Activated T-cell treated with anti-CD3 and anti-CD28 coated beads for 48 hours (primary cell): ENCODE measurements around the gene PPT1.

Experiments
- DNase-seq: peaks from one replicate; pipeline ENCODE4 v3.0.0-alpha.2; 2020; ENCODE audit warnings: low read depth

PPT1 gene

GRCh38 chr1:40092706-40093639 lies 4.1 kb downstream of the PPT1 start:
- no peak for DNase-seq

DNA sequence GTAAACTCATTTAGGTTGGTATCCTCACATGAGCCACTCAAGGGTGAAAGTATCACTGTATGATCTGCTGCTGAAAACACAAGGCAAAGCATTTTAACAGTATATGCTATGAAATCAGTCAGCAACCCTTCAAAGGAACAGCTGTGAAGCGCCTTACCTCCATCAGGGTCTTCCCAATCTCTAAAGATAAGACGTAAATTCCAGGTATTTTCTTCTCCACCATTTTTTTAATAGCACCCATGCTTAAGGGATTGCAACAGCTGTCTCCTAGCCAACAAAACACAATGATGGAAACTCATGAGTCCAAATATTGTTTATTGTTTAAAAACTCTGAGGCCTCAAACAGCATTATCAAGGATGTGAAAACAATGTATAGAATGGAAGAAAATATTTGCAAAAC lies 4.8 kb downstream of the PPT1 start:
- DNase-seq = no peak

- DNase-seq = no peak
Measured at GRCh38 chr1:40090652-40091355, 6.2 kb downstream of the PPT1 start.

GRCh38 chr1:40084750-40085149 lies 12.3 kb downstream of the PPT1 start:
- peak; percentile 33 for DNase-seq

DNA sequence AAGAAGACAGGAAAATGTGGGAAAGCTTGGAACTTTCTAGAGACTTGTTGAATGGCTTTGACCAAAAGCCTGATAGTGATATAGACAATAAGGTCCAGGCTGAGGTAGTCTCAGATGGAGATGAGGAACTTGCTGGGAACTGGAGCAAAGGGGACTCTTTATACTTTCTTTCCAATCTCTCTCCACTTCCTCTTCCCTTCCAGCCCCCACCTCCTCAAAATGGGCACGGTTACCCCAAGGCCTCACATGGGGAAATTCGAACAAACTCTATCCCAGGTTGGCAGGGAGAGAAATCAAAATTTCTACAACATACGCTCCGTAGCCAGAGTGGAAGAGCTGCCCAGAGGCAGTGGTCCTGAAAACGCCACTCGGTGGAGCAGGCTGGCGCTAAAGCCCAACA lies 15.2 kb downstream of the PPT1 start:
- no peak for DNase-seq

- no peak for DNase-seq
Measured at GRCh38 chr1:40079774-40080400, 17.2 kb downstream of the PPT1 start.

DNA sequence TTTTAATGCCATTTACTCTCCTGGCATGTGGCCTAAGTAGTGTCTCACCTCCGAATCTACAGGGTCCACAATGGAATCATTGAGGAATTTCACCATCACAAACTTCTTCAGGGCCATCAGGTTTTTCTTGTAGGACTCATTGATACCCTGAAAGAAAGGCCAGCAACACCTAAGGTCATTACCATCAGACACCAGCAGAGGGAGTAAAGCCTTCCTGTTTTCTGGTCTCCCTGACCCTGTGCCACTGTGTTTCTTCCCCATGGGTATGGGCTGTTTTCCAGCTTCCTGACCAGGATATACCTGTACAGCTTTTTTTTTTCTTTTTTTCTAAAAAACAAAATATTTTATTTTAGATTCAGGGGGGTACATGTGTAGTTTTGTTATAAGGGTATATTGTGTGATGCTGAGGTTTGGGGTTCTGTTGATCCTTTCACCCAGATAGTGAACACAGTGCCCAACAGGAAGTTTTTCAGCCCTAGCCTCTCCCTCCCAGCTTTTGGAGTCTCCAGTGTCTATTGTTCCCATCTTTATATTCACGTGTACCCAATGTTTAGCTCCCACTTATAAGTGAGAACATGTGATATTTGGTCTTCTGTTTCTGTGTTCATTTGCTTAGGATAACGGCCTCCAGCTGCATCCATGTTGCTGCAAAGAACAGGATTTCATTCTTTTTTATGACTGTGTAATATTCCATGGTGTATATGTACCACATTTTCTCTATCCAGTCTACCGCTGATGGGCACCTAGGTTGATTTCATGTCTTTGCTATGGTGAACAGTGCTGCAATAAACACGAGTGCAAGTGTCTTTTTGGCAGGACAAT lies 18.3 kb downstream of the PPT1 start:
- peak; percentile 20 for DNase-seq

- DNase-seq = no peak
Measured at GRCh38 chr1:40076895-40077312, 20.1 kb downstream of the PPT1 start.

DNA sequence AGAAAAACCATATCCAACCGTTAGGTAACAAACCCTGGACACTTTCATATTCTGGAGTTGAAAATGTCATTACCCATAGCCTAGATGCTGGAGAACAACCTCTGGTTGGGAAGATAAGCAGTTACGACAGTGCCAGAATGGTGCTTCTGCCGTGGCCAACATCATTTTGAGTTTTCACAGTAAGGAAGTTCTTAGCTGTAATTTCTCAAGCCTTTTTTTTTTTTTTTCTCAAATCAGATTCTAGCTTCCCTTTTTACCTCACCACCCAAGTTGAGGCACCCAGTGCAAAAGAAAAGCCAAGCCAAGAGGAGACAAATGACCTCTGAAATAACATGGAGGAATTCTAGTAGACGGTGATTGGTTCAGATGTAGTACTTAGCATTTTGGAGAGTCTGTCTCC lies 21.8 kb downstream of the PPT1 start:
- no peak for DNase-seq

DNA sequence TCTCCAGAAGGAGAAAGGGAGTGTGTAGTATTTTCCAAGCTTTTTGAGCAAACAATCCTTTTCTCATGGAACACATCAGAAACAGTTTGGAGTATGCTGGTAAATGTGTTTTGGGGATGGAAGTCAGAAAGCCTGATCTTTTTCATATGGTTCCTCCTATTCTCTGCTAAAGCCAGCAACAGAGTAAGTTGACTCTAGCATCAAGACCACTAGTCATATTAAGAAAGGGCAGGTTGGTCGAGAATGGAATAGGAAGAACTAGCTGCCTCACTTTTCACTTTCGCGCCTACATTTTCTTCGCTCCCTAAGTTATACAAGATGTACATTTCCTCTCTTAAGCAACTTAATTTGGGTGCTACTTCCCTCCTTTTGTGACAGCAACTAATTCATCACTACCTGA lies 24.0 kb downstream of the PPT1 start:
- no peak for DNase-seq

DNA sequence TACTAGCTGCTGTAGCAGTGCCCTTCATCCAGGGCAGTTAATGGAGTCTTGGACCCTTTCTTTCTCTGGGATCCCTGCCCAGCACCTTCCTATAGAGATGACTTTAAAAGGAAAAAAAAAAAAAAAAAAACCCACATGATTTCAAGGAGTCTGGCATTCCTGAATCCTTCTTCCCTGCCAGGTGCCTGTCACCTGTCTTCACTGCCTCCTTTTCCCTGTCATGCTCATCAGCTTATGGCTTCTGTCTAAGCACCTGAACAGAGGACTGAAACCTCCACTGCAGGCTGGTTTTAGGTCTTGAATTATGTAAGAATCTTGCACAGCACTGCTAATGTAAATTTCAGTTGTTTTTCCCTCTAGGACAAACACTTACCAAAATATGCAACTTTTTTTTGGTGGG lies 24.9 kb downstream of the PPT1 start:
- DNase-seq = no peak

- DNase-seq = no peak
Measured at GRCh38 chr1:40067851-40068250, 29.2 kb downstream of the PPT1 start.

DNA sequence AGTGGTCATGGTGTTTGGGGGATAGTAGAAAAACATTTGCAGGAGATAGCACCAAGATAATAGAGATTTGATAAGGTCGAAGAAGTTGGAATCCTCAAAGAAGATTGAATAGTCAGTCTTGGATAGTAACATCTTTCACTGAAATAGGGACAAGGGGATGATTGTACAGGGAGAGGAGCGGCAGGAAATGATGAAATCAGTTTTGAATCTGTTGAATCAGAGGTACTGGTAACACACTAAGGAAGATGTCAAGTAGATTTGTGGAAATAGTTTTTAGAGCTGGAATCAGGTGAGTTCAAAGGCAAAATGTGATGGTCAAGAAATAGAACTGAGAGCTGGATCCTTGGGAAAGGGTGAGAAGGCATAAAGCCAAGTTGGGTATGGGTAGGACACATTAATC lies 30.0 kb downstream of the PPT1 start:
- DNase-seq = no peak

DNA sequence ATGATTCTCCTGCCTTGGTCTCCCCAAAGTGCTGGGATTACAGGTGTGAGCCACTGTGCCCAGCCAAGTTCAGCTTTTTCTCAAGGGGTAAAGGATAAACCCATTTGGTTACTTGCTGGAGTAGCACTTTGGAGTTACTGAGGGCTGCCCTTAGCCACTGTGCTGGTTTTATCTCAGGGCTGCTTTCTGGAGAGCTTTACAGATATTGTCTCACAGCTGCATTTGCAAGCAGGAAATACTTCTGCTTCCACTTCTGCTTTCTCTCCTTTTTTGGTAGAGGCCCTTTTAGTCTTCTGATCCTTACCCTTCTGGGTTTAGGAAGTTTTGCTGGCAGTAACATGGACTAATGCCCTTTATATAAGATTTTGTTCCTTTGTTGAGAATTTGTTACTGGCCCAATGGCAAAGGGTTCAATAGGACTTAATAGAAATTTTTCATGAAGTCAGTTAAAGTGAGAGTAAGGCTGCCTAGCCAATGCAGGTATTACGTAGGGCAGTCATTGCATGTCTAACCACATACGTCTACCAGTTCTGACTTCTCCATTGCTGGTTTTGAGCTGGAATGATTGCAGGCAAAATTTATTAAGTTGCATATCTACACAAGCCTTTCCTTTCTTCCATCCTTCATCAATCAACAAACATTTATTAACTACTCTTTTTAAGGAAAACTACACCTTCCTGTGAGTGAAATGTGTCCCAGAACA lies 32.1 kb downstream of the PPT1 start:
- DNase-seq = no peak

- DNase-seq = no peak
Measured at GRCh38 chr1:40059960-40060750, 36.9 kb downstream of the PPT1 start.

DNA sequence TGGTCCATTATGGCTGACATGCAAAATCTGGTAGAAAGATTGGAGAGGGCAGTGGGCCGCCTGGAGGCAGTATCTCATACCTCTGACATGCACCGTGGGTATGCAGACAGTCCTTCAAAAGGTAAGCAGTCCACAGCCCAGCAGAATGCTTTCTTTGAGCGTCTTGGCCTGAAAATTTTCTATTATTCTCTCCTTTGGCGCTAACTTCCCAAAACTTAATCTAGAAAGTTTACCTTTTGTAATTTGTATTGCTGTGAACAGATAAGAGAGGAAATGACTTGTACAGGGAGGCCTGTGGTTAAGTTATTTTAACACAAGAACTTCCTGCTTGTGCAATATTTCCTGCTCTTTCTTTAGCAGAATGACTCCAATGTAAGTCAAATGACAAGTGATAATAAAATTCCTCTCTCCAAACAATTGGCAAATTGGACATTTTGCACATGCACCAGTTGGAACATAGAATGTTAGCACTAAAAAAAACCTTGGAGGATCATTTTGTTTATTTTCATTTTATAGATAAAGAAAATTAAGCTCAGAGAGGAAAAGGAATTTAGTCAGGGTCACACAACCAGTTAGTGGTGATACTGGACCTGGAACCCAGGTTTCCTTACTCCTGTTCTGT lies 37.6 kb downstream of the PPT1 start:
- no peak for DNase-seq

DNA sequence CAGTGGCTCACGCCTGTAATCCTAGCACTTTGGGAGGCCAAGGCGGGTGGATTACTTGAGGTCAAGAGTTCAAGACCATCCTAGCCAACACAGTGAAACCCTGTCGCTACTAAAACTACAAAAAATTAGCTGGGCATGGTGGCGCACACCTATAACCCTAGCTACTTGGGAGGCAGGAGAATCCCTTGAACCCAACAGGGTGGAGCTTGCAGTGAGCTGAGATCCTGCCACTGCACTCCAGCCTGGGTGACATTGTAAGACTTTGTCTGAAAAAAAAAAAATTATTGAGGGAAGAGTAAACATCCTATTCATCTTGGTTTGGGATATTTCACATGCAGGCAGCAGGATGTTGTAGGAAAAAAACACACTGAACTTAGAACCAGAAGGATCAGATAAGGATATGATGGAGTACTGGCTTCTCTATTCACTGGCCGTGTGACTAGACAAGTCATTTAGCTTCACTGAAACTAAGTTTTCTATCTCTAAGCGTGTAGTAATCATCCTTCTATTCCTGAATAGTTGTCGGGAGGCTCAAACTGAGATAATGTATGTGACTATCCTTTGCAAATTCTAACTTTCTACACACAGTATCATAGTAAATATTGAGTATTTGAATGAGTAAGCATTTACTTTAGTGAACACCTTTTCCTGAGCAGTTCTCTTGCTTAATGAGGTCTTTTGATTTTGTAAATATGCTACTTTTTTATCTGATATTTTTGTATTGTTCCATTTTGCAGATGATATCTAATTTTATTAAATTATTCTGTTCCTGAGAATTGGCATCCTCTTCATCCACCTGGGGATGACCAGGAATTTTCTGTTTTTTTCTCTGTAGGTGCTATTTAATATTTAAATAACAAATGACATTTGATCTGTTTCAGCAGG lies 38.4 kb downstream of the PPT1 start:
- DNase-seq = no peak

GRCh38 chr1:40058097-40058452 lies 39.0 kb downstream of the PPT1 start:
- no peak for DNase-seq
